Peyer's patch (tissue), 4 donors: Measurements from ENCODE around the gene GINS2. TPM values are rescaled to one million over a fixed set of nuclear protein-coding genes. Genes with fewer than 3 reads are reported as not detected.

Source experiments
- DNase-seq, 3 donors: peaks; one replicate each; pipeline ENCODE4 v3.0.0-alpha.2; 2017 to 2019
- H3K27ac ChIP-seq, 4 donors: fragments of 200-600 bp; sonication (generic); one replicate each; pipeline ENCODE4 v1.5.1; 2016 to 2019
- H3K27me3 ChIP-seq, 2 donors: fragments of 200-600 bp; sonication (generic); one replicate each; pipeline ENCODE4 v1.5.1; 2019
- H3K36me3 ChIP-seq, 3 donors: fragments of 200-600 bp; sonication (generic); one replicate each; pipeline ENCODE4 v1.5.1; 2016 to 2019
- H3K4me1 ChIP-seq, 4 donors: fragments of 200-600 bp; sonication (generic); one replicate each; pipeline ENCODE4 v1.5.1; 2016 to 2019
- H3K4me3 ChIP-seq, 4 donors: fragments of 200-600 bp; sonication (generic); 1 replicate in 3 of 4; 2 replicates in 1 of 4; pipeline ENCODE4 v1.5.1; 2016 to 2019; ENCODE audit warnings: mild to moderate bottlenecking in 1 of 4
- H3K9me3 ChIP-seq, 4 donors: fragments of 200-600 bp; sonication (generic); one replicate each; pipeline ENCODE4 v1.5.1; 2016 to 2019; ENCODE audit warnings: mild to moderate bottlenecking in 1 of 4
- POLR2A ChIP-seq, 2 donors: fragments of 450-650 bp; IDR thresholded peaks; one replicate each; pipeline ENCODE4 v1.5.1; 2017; ENCODE audit warnings: antibody characterized with exemption in 2 of 2, mild to moderate bottlenecking in 2 of 2, moderate library complexity in 2 of 2
- total RNA-seq, 4 donors: library from RNA; depleted of rRNA; stranded (reverse); fragments of >200 nt; gene quantifications; one replicate each; pipeline ENCODE4 v1.1.0, GENCODE V29; 2016
- TF ChIP-seq, protein P1 (sequence below), 6 experiments: fragments of 450-650 bp in 4 of 6; fragments of 200-600 bp in 2 of 6; sonication (generic) in 1 of 6; IDR thresholded peaks; one replicate each; pipeline ENCODE4 v1.5.1; 2017 to 2019; ENCODE audit warnings: antibody characterized with exemption in 6 of 6, mild to moderate bottlenecking in 3 of 6, moderate library complexity in 1 of 6

Gene GINS2
- total RNA-seq, 4 donors from 2014 or later, result 2.9 to 10.7 (median 5.2) TPM

DNA sequence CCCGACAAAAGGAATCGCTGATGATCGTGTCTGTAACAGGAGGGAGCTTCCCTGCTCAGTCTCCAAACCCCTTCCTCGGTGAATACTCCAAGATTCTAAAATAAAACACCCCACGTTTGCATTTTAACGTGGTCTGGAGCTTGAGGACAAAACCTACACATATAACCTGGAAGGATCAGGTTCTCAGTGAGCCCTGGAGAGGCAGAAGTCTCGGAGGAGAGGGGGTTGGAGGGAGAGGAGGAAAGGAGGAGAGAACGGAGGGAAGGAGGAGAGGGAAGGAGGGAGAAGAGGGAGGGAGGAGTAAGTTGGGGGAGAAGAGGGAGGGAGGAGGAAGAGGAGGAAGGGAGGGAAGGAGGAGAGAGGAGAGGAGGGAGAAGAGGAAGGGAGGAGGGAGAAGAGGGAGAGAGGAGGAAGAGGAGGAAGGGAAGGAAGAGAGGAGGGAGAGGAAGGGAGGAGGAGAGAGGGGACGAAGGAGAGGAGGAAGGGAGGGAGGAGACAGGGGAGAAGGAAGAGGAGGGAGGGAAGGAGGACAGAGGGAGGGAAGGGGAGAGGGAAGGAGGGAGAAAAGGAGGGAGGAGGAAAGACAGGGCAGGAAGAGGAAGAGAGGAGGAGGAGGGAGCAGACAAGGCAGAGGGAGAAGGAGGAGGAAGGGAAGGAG, 27.4 kb upstream of the GINS2 start:
- no peak overlapping the region for H3K27ac ChIP-seq
- peaks cover 0 to 19% (median 6%) of the 10 kb centered on the region in 4 donors for H3K4me1 ChIP-seq
- H3K4me3 ChIP-seq, result no peak overlapping the region
- no peak for DNase-seq
- H3K36me3 ChIP-seq, result no peaks in the 10 kb centered on the region
- TF ChIP-seq POLR2A (IDR thresholded peaks at IDR 0.05), result no peak
- TF ChIP-seq, protein P1, sequence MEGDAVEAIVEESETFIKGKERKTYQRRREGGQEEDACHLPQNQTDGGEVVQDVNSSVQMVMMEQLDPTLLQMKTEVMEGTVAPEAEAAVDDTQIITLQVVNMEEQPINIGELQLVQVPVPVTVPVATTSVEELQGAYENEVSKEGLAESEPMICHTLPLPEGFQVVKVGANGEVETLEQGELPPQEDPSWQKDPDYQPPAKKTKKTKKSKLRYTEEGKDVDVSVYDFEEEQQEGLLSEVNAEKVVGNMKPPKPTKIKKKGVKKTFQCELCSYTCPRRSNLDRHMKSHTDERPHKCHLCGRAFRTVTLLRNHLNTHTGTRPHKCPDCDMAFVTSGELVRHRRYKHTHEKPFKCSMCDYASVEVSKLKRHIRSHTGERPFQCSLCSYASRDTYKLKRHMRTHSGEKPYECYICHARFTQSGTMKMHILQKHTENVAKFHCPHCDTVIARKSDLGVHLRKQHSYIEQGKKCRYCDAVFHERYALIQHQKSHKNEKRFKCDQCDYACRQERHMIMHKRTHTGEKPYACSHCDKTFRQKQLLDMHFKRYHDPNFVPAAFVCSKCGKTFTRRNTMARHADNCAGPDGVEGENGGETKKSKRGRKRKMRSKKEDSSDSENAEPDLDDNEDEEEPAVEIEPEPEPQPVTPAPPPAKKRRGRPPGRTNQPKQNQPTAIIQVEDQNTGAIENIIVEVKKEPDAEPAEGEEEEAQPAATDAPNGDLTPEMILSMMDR (IDR thresholded peaks at IDR 0.05), result no peak
- no peaks in the 10 kb centered on the region for H3K27me3 ChIP-seq
- H3K9me3 ChIP-seq, result no peaks in the 10 kb centered on the region

DNA sequence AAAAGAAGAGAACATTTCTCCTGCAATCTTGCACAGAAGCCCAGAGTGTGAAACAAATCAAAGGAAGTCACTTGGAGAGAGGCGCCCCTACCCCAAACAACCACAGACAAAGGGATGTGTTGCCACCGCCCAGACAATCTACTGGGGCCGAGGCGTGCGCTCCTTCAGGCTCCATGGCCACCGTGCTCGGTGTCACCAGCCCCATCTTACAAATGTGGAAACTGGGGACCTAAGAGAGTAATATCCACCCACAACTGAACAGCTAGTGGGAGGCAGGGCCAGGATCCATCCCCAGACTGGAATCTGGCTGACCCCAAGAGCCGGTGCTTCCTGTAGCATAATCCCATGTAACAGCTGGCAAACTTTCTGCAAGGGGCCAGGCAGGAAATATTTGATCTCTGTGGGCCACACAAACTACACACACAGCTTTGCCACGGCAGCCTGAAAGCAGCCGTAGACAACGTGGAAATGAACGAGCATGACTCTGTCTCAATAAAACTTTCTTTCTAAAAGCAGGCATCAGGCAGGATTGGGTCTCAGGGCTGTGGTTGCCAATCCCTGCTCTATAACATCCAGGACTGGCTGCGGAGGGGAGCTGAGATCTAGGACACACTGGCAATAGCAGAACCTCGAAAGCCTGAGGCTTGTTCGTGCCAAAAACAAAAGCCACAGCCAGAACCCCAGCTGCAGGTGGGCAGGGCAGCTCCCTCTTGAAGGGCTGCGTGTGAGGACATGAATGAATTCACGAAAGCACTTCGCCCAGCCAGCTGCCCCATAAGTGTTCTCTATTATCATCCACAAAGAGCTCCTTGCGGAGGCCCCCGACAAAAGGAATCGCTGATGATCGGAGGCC, 26.6 kb upstream of the GINS2 start:
- H3K4me3 ChIP-seq, result no peak overlapping the region
- H3K36me3 ChIP-seq, result no peaks in the 10 kb centered on the region
- H3K9me3 ChIP-seq, result no peaks in the 10 kb centered on the region
- no peak for TF ChIP-seq POLR2A (IDR thresholded peaks at IDR 0.05)
- no peak overlapping the region for H3K27ac ChIP-seq
- peaks cover 0 to 19% (median 6%) of the 10 kb centered on the region in 4 donors for H3K4me1 ChIP-seq
- H3K27me3 ChIP-seq, result no peaks in the 10 kb centered on the region
- DNase-seq, result no peak

DNA sequence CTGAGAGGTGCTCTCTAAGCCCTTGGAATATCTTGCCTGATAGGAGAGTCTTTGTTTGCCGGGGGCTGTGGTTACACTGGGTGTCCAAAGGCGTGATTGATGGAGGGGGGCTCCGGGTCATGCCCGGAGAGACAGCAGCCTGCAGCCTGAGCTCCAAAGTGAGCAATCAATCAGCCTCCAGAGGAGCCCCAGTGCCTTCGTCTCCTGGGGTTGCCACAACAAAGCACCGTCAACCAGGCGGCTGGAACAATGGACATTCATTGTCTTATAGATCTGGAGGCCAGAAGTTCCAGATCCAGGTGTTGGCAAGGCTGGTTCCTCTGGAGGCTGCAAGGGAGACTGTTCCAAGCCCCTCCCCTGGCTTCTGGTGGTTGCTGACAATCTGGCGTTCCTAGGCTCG, 24.0 kb upstream of the GINS2 start:
- Histone ChIP-seq H3K4me3 (no peak overlapping the region), H3K27ac (no peak overlapping the region), H3K36me3 (no peaks in the 10 kb centered on the region), H3K4me1 (peaks cover 0 to 2% (median 0%) of the 10 kb centered on the region in 4 donors), H3K9me3 (no peaks in the 10 kb centered on the region), H3K27me3 (no peaks in the 10 kb centered on the region)
- TF ChIP-seq, protein P1 (IDR thresholded peaks at IDR 0.05), result no peak
- TF ChIP-seq POLR2A (IDR thresholded peaks at IDR 0.05), result no peak
- DNase-seq, result no peak

DNA sequence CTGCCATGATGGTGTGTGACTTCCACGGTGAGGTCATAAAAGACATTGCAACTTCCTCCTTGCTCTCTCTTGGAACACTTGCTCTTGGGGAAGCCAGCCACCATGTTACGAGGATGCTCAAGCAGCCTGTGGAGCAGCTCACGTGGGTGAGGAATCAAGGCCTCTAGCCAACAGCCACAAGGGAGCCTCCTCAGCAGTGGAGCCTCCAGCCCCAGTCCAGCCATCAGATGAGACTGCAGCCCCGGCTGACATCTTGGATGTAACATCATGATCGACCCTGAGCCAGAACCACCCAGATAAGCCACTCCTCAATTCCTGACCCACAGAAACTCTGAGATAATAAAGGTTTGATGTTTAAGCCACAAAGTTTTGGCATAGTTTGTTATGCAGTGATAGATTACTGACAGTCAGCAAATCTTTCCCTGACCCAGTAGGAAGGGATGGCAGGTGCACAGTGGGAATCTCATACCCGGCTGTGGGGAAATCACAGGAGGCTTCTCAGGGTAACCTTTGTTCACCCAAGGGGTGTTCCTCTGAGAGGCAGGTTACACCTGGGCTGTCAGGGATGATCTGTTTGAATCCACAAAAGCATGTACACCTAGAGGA, 23.3 kb upstream of the GINS2 start:
- H3K4me1 ChIP-seq, result no peaks in the 10 kb centered on the region
- TF ChIP-seq, protein P1 (IDR thresholded peaks at IDR 0.05), result no peak
- no peak for TF ChIP-seq POLR2A (IDR thresholded peaks at IDR 0.05)
- H3K4me3 ChIP-seq, result no peak overlapping the region
- no peaks in the 10 kb centered on the region for H3K27me3 ChIP-seq
- H3K27ac ChIP-seq, result no peak overlapping the region
- no peaks in the 10 kb centered on the region for H3K36me3 ChIP-seq
- no peaks in the 10 kb centered on the region for H3K9me3 ChIP-seq
- no peak for DNase-seq

DNA sequence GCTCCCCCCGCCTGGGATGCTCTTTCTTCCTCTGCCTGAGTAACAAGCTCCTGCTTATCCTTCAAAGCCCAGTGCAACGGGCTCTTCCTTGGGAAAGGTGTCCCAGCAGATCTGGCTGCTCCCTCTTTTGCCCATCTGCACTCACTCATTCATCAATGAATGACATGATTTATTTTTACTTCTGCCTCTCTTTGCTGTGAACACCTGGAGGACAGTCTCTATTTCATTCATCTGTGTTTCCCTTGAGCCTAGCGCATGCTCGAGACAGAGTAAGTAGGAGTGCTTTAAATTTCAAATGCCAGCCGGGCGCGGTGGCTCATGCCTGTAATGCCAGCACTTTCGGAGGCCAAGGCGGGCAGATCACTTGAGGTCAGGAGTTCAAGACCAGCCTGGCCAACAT, 22.0 kb upstream of the GINS2 start:
- Histone ChIP-seq H3K36me3 (no peaks in the 10 kb centered on the region), H3K27ac (no peak overlapping the region), H3K4me1 (no peaks in the 10 kb centered on the region), H3K9me3 (no peaks in the 10 kb centered on the region), H3K4me3 (no peak overlapping the region), H3K27me3 (no peaks in the 10 kb centered on the region)
- no peak for DNase-seq
- TF ChIP-seq POLR2A (IDR thresholded peaks at IDR 0.05), result no peak
- TF ChIP-seq, protein P1 (IDR thresholded peaks at IDR 0.05), result no peak
